CD14-positive monocyte (primary cell): ENCODE data around the gene CUEDC1. TPM values are rescaled to one million over a fixed set of nuclear protein-coding genes. Genes with fewer than 3 reads are reported as not detected.

Source experiments
- DNase-seq, 3 donors: peaks; one replicate each; pipeline ENCODE4 v3.0.0-alpha.2; 2011 to 2022
- H2AFZ ChIP-seq: 2 replicates; pipeline ENCODE4 v1.6.0; 2012; ENCODE audit warnings: mild to moderate bottlenecking, low read depth, low read length, inconsistent platforms; ENCODE audit not compliant: insufficient read depth, poor library complexity, severe bottlenecking
- H3K27ac ChIP-seq, 2 donors: 1 replicate in 1 of 2; 2 replicates in 1 of 2; pipeline ENCODE4 v1.5.1; 2012 to 2013; ENCODE audit warnings: low read length in 2 of 2, control low read depth in 1 of 2, inconsistent platforms in 1 of 2, low read depth in 1 of 2, mild to moderate bottlenecking in 1 of 2
- H3K27me3 ChIP-seq, 2 donors: one replicate each; pipeline versions ENCODE4 v1.6.0 to v1.6.1; 2011 to 2013; ENCODE audit warnings: low read length in 2 of 2; ENCODE audit not compliant: control insufficient read depth in 2 of 2, insufficient read depth in 2 of 2
- H3K36me3 ChIP-seq, 2 donors: replicated peaks in 1 of 2; 1 replicate in 1 of 2; 2 replicates in 1 of 2; pipeline versions ENCODE4 v1.5.1 to v1.6.1; 2012 to 2013; ENCODE audit warnings: low read length in 2 of 2, control low read depth in 1 of 2, inconsistent platforms in 1 of 2, mild to moderate bottlenecking in 1 of 2; ENCODE audit not compliant: insufficient read depth in 2 of 2, control insufficient read depth in 1 of 2
- H3K4me1 ChIP-seq, 2 donors: 1 replicate in 1 of 2; 2 replicates in 1 of 2; pipeline versions ENCODE4 v1.5.1 to v1.6.1; 2012 to 2013; ENCODE audit warnings: low read length in 2 of 2, control low read depth in 1 of 2, inconsistent platforms in 1 of 2, mild to moderate bottlenecking in 1 of 2, moderate library complexity in 1 of 2; ENCODE audit not compliant: insufficient read depth in 2 of 2, control insufficient read depth in 1 of 2
- H3K4me2 ChIP-seq: replicated peaks from 2 replicates; pipeline ENCODE3; 2012; ENCODE audit warnings: low read length, moderate library complexity, mild to moderate bottlenecking; ENCODE audit not compliant: poor library complexity, severe bottlenecking; ENCODE audit errors: extremely low read depth
- H3K4me3 ChIP-seq, 3 experiments: fragments of 200-600 bp in 1 of 3; sonication (generic) in 1 of 3; replicated peaks in 1 of 3; 1 replicate in 2 of 3; 2 replicates in 1 of 3; pipeline ENCODE4 v1.5.1; 2011 to 2013; ENCODE audit warnings: low read length in 3 of 3, mild to moderate bottlenecking in 3 of 3, control low read depth in 2 of 3, low read depth in 2 of 3, inconsistent platforms in 1 of 3, moderate library complexity in 1 of 3
- H3K79me2 ChIP-seq: 2 replicates; pipeline ENCODE4 v1.6.0; 2012; ENCODE audit warnings: mild to moderate bottlenecking, control low read depth, inconsistent platforms, low read length, moderate library complexity; ENCODE audit not compliant: insufficient read depth
- H3K9ac ChIP-seq: 2 replicates; pipeline ENCODE4 v1.6.0; 2017; ENCODE audit warnings: low read length, mild to moderate bottlenecking; ENCODE audit not compliant: insufficient read depth, poor library complexity, severe bottlenecking
- H3K9me3 ChIP-seq, 2 donors: replicated peaks in 1 of 2; 1 replicate in 1 of 2; 2 replicates in 1 of 2; pipeline versions ENCODE4 v1.5.1 to v1.6.1; 2012 to 2013; ENCODE audit warnings: low read length in 2 of 2, control low read depth in 1 of 2; ENCODE audit not compliant: control insufficient read depth in 1 of 2, insufficient read depth in 1 of 2
- H4K20me1 ChIP-seq: 2 replicates; pipeline ENCODE4 v1.6.0; 2012; ENCODE audit warnings: mild to moderate bottlenecking, low read length, control low read depth, moderate library complexity; ENCODE audit not compliant: insufficient read depth
- H3K27ac Mint-ChIP-seq, 7 donors: one replicate each; pipeline ENCODE4 v1.8.0; 2020; ENCODE audit warnings: mild to moderate bottlenecking in 7 of 7, mixed read lengths in 7 of 7, moderate library complexity in 6 of 7, inconsistent platforms in 2 of 7
- H3K27me3 Mint-ChIP-seq, 3 donors: one replicate each; pipeline ENCODE4 v1.8.0; 2021 to 2022; ENCODE audit warnings: low read depth in 3 of 3, mild to moderate bottlenecking in 3 of 3, mixed read lengths in 3 of 3, moderate library complexity in 3 of 3, inconsistent platforms in 1 of 3
- H3K36me3 Mint-ChIP-seq, 2 donors: one replicate each; pipeline ENCODE4 v1.8.0; 2020; ENCODE audit warnings: mixed read lengths in 2 of 2, inconsistent platforms in 1 of 2, mild to moderate bottlenecking in 1 of 2
- H3K4me1 Mint-ChIP-seq: one replicate; pipeline ENCODE4 v1.8.0; 2020; ENCODE audit warnings: mild to moderate bottlenecking, mixed read lengths
- H3K4me3 Mint-ChIP-seq, 2 donors: one replicate each; pipeline ENCODE4 v1.8.0; 2020; ENCODE audit warnings: mild to moderate bottlenecking in 2 of 2, mixed read lengths in 2 of 2, moderate library complexity in 1 of 2
- H3K9me3 Mint-ChIP-seq, 7 donors: one replicate each; pipeline ENCODE4 v1.8.0; 2020 to 2022; ENCODE audit warnings: mixed read lengths in 7 of 7, mild to moderate bottlenecking in 6 of 7, moderate library complexity in 6 of 7, inconsistent platforms in 2 of 7
- CTCF ChIP-seq: fragments of 200-600 bp; IDR thresholded peaks from one replicate; pipeline ENCODE4 v1.8.0; 2022; ENCODE audit warnings: antibody characterized with exemption, mild to moderate bottlenecking
- WGBS: methylation state at CpG from one replicate; pipeline ENCODE4 v1.1.5; 2013; ENCODE audit warnings: missing lambda C conversion rate; ENCODE audit not compliant: insufficient coverage; 5-methylcytosine and 5-hydroxymethylcytosine counted together
- intact Hi-C, 2 donors: fragments of 100-400 bp; cut with micrococcal nuclease; formaldehyde crosslinking; loops; one replicate each; pipeline versions ENCODE4 v1.15.0 to v1.15.1; 2023
- polyA plus RNA-seq, 3 donors: library from polyadenylated mRNA; depleted of rRNA in 1 of 3; unstranded in 2 of 3; stranded (reverse) in 1 of 3; fragments of 300-500 nt in 2 of 3; fragments of >200 nt in 1 of 3; fragmentation: Illumina TruSeq in 2 of 3; gene quantifications; 1 replicate in 2 of 3; 2 replicates in 1 of 3; pipeline ENCODE4 v1.2.3, GENCODE V29; 2012 to 2021

CUEDC1 gene
- polyA plus RNA-seq, 3 donors, result 4.2 to 31.0 (median 4.3) TPM

- Histone ChIP-seq H3K36me3 (peaks cover 18 to 60% of the 10 kb centered on the region in 2 donors), H2AFZ (no peak overlapping the region), H3K4me2 (no peak overlapping the region), H4K20me1 (peaks cover 4% of the 10 kb centered on the region), H3K4me1 (peaks cover 0 to 2% of the 10 kb centered on the region in 2 donors), H3K9ac (no peak overlapping the region), H3K9me3 (no peaks in the 10 kb centered on the region), H3K79me2 (peaks cover 7% of the 10 kb centered on the region), H3K4me3 (no peak overlapping the region), H3K27ac (no peak overlapping the region), H3K27me3 (no peaks in the 10 kb centered on the region)
- intact Hi-C loops, result loop anchor here in 1 of 2 donors (10.0 kb wide), 1 partner anchor 276 kb away; no protein-coding TSS in a partner anchor
- no peak for DNase-seq
- TF ChIP-seq CTCF, result no peak
- peaks cover 0 to 8% (median 0%) of the 10 kb centered on the region in 3 donors for H3K27me3 Mint-ChIP-seq
- no CpG with 5 or more reads among the region's 4 CpGs for WGBS
- peaks cover 36 to 44% of the 10 kb centered on the region in 2 donors for H3K36me3 Mint-ChIP-seq
- H3K27ac Mint-ChIP-seq, result no peak overlapping the region
- no peak overlapping the region for H3K4me3 Mint-ChIP-seq
- no peaks in the 10 kb centered on the region for H3K4me1 Mint-ChIP-seq
- H3K9me3 Mint-ChIP-seq, result no peaks in the 10 kb centered on the region
Measured at GRCh38 chr17:57838453-57838852, 116.8 kb downstream of the CUEDC1 start.

- no peak for TF ChIP-seq CTCF
- H2AFZ ChIP-seq, result no peak overlapping the region
- peaks cover 0 to 4% of the 10 kb centered on the region in 2 donors for H3K9me3 ChIP-seq
- peaks cover 0 to 8% (median 2%) of the 10 kb centered on the region in 3 donors for H3K27me3 Mint-ChIP-seq
- no peaks in the 10 kb centered on the region for H3K79me2 ChIP-seq
- H3K36me3 Mint-ChIP-seq, result peaks cover 21 to 33% of the 10 kb centered on the region in 2 donors
- WGBS, result no CpG with 5 or more reads among the region's 2 CpGs
- peak overlapping the region in 1 of 7 donors; percentile 8 for H3K27ac Mint-ChIP-seq
- no peak overlapping the region for H3K4me3 ChIP-seq
- peaks cover 4% of the 10 kb centered on the region for H4K20me1 ChIP-seq
- H3K4me3 Mint-ChIP-seq, result no peak overlapping the region
- H3K4me1 Mint-ChIP-seq, result peaks cover 3% of the 10 kb centered on the region
- no peak for DNase-seq
- no peak overlapping the region for H3K9ac ChIP-seq
- peaks cover 14 to 35% of the 10 kb centered on the region in 2 donors for H3K36me3 ChIP-seq
- H3K4me1 ChIP-seq, result peaks cover 14 to 20% of the 10 kb centered on the region in 2 donors
- H3K9me3 Mint-ChIP-seq, result no peaks in the 10 kb centered on the region
- H3K27ac ChIP-seq, result no peak overlapping the region
- no peaks in the 10 kb centered on the region for H3K27me3 ChIP-seq
- intact Hi-C loops, result loop anchor here in 1 of 2 donors (10.0 kb wide), 1 partner anchor 279 kb away; no protein-coding TSS in a partner anchor
- no peak overlapping the region for H3K4me2 ChIP-seq
Measured at GRCh38 chr17:57835333-57835900, 119.8 kb downstream of the CUEDC1 start.
